GM12875 (cell line): ENCODE data around the gene DSCAM.

ENCODE experiments used
- H3K4me3 ChIP-seq: one replicate; pipeline ENCODE4 v1.5.1; 2011; ENCODE audit warnings: low read depth, low read length, control low read depth
- CTCF ChIP-seq: IDR thresholded peaks from 2 replicates; pipeline ENCODE4 v1.5.1; 2011; ENCODE audit warnings: low read depth, mild to moderate bottlenecking, control low read depth, inconsistent platforms, low read length, moderate library complexity, borderline replicate concordance; ENCODE audit not compliant: insufficient read depth

Gene DSCAM

GRCh38 chr21:40463176-40463575 lies 383.8 kb downstream of the DSCAM start:
- no peak for TF ChIP-seq CTCF

GRCh38 chr21:40461008-40461407 lies 385.9 kb downstream of the DSCAM start:
- H3K4me3 ChIP-seq: no peak overlapping the region
- no peak for TF ChIP-seq CTCF

More at GRCh38 chr21:40463176-40463575, 383.8 kb downstream of the DSCAM start:
- no peak overlapping the region for H3K4me3 ChIP-seq

GRCh38 chr21:40457741-40458140 lies 389.2 kb downstream of the DSCAM start:
- no peak overlapping the region for H3K4me3 ChIP-seq
- TF ChIP-seq CTCF: no peak

GRCh38 chr21:40454057-40454456 lies 392.9 kb downstream of the DSCAM start:
- no peak overlapping the region for H3K4me3 ChIP-seq
- TF ChIP-seq CTCF: no peak

GRCh38 chr21:40453183-40453582 lies 393.8 kb downstream of the DSCAM start:
- no peak overlapping the region for H3K4me3 ChIP-seq
- TF ChIP-seq CTCF: no peak

GRCh38 chr21:40452548-40452947 lies 394.4 kb downstream of the DSCAM start:
- no peak for TF ChIP-seq CTCF
- no peak overlapping the region for H3K4me3 ChIP-seq

- no peak overlapping the region for H3K4me3 ChIP-seq
- TF ChIP-seq CTCF: no peak
Observed at GRCh38 chr21:40447016-40447415, 399.9 kb downstream of the DSCAM start.
